Limb (tissue), 2 donors: ENCODE measurements around the gene CREBRF.
"Not testable (repeated sequence)": the region's sequence is repeated elsewhere in the genome, so short reads cannot be mapped to it uniquely, and the experiment has no call there.

Source experiments
- DNase-seq, 2 donors: peaks; one replicate each; pipeline ENCODE4 v3.0.0-alpha.2; 2016; ENCODE audit errors: extremely low spot score in 2 of 2

CREBRF gene, protein sequence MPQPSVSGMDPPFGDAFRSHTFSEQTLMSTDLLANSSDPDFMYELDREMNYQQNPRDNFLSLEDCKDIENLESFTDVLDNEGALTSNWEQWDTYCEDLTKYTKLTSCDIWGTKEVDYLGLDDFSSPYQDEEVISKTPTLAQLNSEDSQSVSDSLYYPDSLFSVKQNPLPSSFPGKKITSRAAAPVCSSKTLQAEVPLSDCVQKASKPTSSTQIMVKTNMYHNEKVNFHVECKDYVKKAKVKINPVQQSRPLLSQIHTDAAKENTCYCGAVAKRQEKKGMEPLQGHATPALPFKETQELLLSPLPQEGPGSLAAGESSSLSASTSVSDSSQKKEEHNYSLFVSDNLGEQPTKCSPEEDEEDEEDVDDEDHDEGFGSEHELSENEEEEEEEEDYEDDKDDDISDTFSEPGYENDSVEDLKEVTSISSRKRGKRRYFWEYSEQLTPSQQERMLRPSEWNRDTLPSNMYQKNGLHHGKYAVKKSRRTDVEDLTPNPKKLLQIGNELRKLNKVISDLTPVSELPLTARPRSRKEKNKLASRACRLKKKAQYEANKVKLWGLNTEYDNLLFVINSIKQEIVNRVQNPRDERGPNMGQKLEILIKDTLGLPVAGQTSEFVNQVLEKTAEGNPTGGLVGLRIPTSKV

GRCh38 chr5:173055983-173056782 lies at the start of gene CREBRF:
Gene CREBRF (plus strand): TSS chr5:173056352. CDS start chr5:173080776, 24,424 bp downstream.
- peak; percentile 96 to 99 for DNase-seq

- DNase-seq: no peak
These were observed 46.1 kb upstream of the CREBRF start for GRCh38 chr5:173010021-173010420.

GRCh38 chr5:173010547-173011464 lies 45.3 kb upstream of the CREBRF start:
- no peak for DNase-seq

- DNase-seq: no peak
These were observed 44.6 kb upstream of the CREBRF start for GRCh38 chr5:173011566-173011965.

DNA sequence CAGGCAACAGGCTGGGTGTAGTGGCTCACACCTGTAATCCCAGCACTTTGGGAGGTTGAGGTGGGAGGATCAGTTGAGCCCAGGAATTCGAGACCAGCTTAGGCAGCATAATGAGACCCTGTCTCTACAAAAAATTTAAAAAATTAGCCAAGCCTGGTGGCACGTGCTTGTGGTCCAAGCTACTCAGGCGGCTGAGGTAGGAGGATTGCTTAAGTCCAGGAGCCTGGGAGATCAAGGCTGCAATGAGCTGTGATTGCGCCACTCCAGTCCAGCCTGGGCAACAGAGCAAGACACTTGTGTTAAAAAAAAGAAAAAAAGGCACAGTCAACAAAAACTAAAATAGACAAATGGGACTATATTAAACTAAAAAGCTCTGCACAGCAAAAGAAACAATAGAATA lies 43.3 kb upstream of the CREBRF start:
- no peak for DNase-seq

DNA sequence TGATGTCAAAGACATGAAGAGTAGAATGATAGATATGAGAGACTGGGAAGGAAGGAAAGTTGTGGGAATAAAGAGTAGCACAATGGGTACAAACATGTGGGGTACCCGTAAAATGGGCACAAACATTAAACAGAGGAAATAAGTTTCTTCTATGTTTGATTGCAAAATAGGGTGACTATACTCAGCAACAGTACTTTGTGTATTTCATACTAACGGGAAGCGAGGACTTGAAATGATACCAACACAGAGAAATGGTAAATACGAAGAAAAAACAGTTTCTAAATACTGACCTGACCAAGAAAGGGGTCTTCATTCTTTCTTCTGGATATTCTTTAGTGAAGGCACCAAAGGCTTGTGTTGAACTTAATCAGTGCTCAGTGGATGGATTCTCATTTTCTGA lies 41.5 kb upstream of the CREBRF start:
- DNase-seq: no peak

DNA sequence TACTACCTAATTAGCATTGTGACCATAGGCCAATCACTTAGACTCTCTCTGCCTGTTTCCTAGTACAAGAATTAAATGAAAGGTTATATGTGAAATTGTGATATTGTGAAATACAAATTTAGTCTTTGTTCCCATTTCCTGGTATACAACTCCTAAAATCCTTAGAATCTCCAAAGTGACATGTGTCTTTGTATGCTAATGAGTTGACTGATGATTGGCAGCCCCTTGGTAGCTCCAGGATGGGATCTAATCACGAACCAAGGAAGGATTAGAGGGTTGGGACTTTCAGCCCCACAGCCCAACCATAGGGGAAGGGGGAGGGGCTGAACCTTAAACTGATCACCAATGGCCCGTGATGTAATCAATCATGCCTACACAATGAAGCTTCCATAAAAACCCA lies 41.0 kb upstream of the CREBRF start:
- no peak for DNase-seq

DNA sequence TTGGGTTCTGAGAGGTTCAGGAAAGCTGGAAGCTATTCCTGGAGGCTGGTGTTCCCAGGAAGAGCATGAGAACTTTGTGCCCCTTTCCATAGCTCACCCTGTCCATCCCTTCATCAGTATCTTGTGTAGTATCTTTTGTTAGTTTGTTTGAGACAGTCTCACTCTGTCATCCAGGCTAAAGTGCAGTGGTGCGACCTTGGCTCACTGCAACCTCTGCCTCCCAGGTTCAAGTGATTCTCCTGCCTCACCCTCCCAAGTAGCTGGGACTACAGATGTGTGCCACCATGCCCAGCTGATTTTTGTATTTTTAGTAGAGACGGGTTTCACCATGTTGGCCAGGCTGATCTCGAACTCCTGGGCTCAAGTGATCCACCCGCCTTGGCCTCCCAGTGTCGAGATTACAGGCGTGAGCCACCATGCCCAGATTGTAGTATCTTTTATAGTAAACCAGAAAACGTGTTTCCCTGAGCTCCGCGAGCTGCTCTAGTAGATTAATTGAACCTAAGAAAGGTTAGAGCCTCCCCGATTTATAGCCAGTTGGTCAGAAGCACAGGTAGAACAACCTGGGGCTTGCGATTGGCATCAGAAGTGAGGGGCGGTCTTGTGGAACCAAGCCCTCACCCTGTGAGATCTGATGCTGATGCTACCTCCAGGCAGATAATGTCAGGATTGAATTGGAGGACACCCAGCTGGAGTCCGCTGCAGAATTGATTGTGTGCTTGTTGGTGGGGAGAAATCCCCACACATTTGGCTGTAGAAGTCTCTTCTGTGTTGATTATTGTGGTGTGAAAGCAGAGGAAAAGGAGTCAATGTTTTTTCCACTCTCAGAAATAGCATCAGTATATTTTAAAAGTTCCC lies 40.3 kb upstream of the CREBRF start:
- no peak for DNase-seq

DNA sequence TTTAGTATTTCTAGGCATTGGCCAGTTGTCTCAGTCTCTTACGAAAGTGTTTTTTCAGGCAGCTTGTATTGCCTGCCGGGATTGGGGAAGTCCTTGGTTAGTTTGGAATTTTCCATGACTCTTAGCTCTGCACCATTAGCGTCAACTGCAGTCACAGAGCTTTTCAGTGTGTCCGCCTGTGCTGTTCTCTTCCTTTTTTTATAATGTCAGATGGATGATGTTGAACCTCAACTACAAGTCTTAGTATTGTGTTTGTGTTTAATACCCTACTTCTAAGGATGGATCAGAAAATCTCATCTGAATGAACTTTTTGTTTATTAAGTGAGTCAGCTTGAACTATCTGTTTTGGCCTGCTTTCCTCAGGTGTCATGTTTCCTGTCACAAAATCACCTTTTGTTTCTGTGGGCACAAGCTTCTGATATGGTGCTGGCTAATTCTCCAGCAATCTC lies 39.5 kb upstream of the CREBRF start:
- DNase-seq: peak in 1 of 2 donors; percentile 42

- DNase-seq: not testable (repeated sequence)
These were observed 39.1 kb upstream of the CREBRF start for GRCh38 chr5:173017087-173017486.

GRCh38 chr5:173018358-173018757 lies 37.8 kb upstream of the CREBRF start:
- DNase-seq: no peak

DNA sequence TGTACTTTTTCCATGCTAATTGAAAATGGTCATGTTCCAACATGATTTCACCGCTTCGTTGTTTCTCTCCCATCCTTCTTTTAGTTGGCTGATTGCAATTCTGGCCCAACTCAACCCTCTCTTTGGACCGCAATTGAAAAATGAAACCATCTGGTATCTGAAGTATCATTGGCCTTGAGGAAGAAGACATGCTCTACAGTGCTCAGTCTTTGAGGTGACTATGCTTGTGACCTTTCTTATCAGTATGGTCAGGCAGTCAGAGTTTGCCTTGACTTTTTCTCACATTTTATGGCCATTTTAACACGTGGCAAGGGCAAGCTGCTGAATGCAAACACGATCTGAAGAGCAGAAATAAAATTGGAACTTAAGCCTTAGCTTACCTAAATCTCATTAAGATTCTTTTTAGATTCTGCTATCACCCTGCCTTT lies 36.0 kb upstream of the CREBRF start:
- DNase-seq: no peak

- DNase-seq: no peak
These were observed 35.5 kb upstream of the CREBRF start for GRCh38 chr5:173020643-173021042.

DNA sequence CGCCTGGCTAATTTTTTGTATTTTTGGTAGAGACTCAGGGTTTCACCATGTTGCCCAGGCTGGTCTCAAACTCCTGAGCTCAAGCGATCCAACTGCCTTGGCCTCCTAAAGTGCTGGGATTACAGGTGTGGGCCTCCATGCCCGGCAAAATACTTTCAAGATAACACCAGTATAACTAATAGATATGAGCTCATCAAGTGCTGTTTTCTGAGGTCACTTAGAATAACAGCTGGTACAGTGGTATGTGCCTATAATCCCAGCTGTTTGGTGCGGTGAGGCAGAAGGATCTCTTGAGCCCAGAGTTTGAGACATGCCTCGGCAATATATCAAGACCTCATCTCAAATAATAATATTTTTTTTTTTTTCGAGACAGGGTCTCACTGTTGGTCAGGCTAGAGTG lies 30.5 kb upstream of the CREBRF start:
- no peak for DNase-seq

GRCh38 chr5:173027905-173028304 lies 28.2 kb upstream of the CREBRF start:
- no peak for DNase-seq

DNA sequence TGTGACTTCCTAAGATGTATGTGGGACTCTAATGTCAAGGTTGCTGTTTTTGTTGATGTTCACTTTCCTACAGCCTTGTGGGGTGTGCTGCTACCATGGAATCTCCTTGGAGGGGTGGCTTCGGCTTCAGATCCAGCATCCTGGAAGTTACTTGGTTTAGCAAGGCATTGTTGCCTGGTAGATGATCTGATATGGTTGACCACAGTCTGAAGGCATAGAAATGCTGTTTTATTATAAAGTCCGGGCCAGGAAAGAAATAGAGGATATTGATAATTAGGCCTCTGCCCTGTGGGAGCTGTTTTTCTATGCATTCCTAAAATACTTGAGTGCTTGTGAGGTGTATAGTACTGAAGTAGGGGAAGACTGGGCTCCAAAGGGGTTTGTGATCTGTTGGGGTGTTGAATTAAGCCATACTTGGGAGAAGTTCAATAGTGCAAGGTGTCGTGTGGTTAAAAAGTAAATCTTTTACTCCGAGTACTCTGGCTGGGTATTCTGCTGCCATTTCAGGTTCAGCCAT lies 27.3 kb upstream of the CREBRF start:
- no peak for DNase-seq

- DNase-seq: no peak
These were observed 26.6 kb upstream of the CREBRF start for GRCh38 chr5:173029499-173029921.

DNA sequence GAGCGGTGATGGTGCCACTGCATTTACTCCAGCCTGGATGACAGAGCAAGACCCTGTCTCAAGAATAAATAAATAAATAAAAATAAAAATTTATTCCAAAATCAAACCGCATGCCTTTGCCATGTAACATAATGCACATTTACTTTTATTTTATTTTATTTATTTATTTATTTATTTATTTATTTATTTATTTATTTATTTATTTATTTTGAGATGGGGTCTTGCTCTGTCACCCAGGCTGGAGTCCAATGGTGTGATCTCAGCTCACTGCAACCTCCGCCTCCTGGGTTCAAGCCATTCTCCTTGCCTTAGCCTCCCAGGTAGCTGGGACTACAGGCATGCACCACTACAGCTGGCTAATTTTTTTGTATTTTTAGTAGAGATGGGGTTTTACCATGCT lies 24.1 kb upstream of the CREBRF start:
- not testable (repeated sequence) for DNase-seq

DNA sequence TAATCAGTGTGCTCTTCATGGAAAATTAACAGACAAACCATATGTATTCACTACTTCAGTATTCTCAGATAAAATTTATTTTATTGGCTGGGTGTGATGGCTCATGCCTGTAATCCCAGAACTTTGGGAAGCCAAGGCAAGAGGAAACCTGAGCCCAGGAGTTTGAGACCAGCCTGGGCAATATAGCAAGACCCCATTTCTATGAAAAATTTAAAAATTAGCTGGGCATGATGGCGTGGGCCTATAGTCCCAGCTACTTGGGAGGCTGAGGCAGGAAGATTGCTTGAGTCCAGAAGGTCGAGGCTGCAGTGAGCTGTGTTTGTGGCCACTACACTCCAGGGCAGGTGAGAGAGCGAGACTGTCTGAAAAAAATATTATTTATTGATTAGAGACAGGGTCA lies 23.4 kb upstream of the CREBRF start:
- DNase-seq: no peak

DNA sequence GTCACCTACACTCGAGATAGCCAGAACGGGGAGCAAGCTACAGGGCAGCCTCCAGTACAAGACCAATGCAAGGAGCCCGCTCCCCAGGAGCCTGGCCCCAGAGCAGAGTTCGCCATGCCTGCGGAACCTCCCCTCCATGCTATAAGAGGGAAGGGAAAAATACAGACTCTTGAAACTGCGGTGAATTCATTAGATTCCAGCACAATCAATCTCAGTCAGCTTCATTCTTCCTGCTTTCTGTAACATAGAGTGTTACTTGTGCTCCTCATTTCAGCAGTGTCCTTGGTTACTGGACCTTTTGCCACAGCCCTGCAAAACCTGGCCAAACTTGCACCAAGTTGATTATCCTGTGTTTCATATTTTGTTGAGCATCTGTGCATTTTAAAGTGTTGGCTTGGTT lies 22.2 kb upstream of the CREBRF start:
- DNase-seq: no peak
